ENCODE data around the gene SAMD11.
"Not testable (repeated sequence)": the region's sequence is repeated elsewhere in the genome, so short reads cannot be mapped to it uniquely, and the experiment has no call there.

SAMD11 gene

DNA sequence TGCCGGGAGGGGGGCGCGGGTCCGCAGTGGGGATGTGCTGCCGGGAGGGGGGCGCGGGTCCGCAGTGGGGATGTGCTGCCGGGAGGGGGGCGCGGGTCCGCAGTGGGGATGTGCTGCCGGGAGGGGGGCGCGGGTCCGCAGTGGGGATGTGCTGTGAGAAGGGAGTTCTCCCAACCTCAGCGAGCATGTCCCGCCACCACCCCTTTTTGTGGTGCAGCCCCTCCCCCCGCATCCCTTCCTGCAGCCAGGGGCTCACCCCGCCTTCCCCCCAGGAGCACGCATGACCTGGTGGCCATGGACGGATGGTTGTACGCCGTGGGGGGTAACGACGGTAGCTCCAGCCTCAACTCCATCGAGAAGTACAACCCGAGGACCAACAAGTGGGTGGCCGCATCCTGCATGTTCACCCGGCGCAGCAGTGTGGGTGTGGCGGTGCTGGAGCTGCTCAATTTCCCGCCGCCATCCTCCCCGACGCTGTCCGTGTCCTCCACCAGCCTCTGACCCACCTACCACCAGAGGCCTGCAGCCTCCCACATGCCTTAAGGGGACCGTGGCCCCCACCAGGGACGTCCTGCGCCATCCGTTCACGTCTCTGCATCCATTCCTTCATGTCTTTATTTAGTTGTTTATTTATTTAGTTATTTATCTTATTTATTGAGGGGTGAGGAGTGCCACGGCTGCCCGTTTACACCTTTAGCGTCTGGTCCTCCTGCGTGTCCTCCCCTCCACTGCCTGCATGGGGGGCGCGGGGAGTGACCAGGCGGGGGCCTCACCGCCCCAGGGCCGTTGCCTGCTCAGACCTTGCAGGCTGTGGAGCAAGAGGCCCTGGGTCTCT, 41.2 kb downstream of the SAMD11 start:
- no peak for DNase-seq

DNA sequence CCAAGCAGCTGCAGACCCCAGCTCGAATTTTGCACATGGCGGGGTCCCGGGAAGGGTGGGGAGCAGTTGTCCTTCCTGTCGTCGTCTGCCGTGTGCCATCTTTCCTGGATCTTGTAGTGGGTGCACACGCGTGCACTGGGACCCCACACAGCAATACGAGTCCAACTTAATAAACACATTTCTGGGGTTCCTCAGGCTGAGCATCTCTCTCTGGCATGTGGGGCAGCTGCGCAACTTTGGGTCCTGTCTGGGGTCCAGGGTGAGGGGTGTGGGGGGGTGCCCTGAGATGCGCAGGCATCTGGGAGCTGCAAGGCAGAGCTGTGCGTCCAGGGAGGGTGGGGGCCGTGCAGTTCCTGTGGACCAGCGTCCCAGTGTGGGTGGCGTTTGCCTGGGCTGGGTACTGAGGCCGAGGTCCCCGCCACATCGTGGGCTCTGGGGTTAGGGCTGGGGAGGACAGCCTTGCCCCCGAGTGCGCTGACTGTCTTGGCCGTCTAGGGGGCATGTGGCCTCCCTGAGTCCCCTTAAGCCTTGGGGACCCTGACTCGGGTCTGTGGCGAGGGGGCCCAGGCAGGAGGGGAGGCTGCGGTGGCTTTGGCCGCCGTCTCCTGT, 41.9 kb downstream of the SAMD11 start:
- DNase-seq: no peak

DNA sequence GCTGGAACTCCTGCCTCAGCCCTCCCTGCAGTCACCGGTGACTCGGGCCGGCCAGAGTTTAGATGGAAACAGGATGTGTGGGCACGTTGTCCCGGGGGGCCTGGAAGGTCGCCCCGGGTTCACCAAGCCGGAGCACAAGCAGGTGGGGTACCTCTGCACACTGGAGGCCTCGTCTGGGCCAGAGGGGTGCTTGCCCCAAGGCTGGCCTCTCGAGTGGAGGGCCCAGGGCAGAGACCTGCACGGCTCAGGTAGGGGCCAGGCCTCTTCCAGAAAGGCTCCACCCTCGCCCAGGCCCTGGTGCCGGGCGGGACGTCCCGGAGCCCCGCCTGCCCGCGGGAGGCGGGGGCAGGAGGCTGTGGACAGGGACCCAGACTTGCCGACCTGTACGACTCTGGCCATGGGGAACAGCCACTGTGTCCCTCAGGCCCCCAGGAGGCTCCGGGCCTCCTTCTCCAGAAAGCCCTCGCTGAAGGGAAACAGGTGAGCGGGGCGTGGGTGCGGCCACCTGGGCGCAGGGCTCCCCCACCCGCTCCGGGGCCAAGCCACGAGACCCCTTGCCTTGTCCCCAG, 42.5 kb downstream of the SAMD11 start, which contains the start of gene PLEKHN1:
TSS of gene PLEKHN1 (plus strand) at position 348 of the 569 bp plus-strand sequence. CDS start at position 398, 50 bp downstream.
- DNase-seq: no peak

DNA sequence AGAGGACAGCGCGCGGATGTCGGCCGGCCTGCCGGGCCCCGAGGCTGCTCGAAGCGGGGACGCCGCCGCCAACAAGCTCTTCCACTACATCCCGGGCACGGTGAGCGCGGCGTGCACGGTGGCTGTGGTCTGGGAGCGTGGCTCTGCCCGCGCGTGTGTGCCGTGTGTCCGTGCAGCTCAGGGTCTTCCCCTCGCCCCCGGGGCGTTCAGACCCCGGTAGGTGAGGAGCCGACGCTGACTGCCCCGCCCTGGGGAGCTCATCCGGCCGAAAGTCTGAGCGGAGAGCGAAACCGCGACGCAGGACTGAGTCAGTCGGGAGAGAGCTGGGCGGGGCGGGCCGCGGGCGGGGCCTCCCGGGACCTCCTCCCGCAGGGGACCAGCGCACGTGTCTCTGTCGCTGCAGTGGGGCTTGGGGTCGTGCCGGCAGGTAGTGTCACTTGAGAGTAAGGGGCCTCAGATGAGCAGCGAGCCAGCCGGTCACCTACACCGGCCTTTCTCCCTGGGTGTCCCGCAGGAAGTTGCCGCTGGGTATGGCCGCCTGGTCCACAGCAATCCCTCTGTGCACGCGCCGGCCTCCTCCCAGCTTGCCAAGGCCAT, 43.1 kb downstream of the SAMD11 start:
- no peak for DNase-seq

DNA sequence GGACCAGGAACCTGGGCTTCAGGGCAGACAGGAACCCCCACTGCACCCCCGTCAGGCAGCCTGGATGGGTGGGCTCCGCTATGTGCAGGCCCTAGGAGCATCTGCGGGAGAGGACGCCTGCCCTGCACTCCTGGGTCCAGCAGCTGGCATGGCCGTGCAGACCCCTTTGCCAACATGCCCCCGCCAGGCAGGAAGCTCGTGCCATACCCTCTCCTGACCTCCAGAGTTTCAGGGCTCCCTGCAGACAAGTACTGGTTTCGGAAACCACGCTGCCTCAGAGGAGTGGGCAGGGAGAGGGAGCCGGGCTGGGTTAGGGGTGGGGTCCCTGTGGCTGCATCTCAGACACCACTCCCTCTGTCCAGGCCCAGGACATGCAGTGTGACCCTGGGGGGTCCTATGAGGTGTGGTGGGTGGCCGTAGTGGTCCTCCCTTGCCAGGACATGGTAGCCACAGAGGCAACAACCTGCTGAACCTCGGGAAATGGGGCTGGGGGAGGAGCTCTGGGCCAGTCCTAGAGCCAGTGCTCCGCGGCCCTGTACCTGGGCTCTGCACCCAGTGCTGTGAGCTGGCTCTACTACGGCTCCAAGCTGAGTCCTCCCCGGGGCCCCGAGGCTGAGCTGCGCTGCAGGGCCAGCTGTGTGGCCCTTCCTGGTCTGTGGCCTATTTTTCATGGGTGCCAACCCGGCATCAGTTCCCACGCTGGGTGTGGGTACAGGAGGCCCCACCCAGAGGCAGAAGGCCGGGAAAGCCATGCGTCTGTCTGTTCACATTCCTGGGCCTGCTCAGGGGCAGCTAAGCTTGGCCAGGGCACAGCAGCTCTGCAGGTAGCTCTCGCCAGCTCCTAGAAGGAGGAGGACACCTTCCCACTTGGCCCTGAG, 44.0 kb downstream of the SAMD11 start:
- no peak for DNase-seq

DNA sequence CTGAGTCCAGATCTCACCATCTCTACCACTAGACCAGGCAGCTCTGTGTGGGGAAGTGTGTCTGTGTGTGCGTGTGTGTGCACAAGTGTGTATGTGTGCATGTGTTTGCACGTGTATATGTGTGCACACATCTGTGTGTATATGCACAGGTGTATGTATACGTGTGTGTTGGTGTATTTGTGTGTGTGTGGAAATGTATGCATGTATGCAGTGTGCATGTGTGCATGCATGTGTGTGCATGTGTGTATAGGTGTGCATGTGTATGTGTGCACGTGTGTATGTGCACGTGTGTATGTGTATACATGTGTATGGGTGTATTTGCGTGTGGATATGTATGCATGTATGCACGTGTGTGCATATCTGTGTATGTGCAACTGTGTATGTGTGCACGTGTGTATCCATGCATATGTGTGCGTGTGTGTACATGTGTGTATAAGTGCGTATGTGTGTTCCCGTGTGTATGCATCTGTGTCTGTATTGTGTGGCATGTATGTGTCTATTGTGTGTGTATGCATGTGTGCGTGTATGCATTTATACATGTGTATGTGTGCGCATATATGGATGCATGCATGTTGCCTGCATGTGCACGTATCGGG, 45.6 kb downstream of the SAMD11 start:
- DNase-seq: no peak

DNA sequence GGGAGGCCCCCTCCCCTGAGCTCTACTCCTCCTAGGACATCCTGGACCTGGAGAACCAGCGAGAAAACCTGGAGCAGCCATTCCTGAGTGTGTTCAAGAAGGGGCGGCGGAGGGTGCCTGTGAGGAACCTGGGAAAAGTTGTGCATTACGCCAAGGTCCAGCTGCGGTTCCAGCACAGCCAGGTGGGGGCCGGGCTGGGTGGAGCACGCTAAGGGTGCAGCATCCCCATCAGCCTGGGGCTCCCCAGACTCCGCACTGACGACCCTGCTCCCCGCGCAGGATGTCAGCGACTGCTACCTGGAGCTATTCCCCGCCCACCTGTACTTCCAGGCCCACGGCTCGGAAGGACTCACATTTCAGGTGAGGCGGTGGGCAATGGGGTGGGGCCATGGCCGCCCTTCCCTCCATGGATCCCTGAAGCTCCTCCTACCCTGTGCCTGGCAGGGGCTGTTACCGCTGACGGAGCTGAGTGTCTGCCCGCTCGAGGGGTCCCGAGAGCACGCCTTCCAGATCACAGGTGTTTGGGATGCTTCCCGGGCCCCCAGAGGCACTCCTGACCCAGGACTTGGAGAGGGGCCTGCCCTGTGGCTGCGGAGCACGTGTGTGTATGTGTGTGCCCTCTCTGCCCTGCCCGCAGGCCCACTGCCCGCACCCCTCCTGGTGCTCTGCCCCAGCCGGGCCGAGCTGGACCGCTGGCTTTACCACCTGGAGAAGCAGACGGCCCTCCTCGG, 46.7 kb downstream of the SAMD11 start:
- no peak for DNase-seq

DNA sequence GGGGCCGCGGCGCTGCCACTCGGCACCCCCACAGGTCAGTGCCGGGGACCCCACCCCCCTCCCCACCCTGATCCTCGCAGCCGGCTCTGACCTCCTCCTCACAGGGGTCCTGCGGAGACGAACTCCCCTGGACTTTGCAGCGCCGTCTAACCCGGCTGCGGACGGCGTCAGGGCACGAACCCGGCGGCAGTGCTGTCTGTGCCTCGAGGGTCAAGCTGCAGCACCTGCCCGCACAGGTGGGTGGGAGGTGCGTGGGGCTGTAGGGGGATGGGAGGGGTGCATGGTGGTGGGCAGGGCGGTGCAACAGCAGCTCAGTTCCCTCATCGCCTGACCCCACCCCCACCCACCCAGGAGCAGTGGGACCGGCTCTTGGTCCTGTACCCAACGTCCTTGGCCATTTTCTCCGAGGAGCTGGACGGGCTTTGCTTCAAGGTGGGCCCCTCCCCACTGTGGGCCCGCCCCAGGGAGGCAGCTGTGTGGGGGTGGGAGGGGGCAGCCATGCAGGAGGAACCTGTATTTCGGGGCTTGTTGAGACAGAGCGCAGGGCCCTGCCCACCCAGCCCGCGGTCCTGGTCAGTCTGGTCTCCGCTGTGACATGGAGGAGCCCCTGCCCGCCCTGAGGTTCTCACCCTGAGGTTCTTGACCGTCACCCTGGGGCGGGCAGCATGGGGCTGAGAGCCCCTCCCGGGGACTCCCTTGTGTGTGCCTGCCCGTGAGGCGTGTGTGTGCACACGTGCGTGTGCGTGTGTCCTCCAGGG, 47.4 kb downstream of the SAMD11 start:
- no peak for DNase-seq

DNA sequence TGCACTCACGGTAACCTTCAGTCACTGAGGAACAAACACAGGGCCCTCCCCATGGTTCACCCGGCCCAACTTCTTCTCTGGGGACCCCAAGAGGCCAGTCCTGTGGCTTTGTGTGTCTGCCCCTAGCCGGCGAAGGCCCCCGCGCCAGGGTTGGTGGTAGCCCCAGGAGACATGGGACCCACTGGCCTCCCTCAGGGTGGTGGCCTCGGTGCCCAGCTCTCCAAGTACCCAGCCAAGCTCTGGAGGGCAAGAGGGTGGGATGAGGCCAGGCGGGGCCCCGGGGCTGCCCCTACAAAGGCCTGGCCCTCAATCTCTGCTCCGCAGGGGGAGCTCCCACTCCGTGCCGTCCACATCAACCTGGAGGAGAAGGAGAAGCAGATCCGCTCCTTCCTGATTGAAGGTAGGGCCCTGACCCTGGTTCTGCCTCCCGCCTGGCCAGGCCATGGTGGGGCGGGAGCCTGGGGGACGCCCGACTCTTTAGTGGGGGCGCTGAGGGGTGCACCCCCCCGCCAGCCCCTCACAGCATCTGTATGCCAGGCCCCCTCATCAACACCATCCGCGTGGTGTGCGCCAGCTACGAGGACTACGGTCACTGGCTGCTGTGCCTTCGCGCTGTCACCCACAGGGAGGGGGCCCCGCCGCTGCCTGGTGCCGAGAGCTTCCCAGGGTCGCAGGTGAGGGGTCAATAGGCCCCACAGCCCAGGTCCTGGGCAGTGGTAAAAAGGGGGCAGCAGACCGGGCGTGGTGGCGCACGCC, 48.2 kb downstream of the SAMD11 start:
- no peak for DNase-seq

DNA sequence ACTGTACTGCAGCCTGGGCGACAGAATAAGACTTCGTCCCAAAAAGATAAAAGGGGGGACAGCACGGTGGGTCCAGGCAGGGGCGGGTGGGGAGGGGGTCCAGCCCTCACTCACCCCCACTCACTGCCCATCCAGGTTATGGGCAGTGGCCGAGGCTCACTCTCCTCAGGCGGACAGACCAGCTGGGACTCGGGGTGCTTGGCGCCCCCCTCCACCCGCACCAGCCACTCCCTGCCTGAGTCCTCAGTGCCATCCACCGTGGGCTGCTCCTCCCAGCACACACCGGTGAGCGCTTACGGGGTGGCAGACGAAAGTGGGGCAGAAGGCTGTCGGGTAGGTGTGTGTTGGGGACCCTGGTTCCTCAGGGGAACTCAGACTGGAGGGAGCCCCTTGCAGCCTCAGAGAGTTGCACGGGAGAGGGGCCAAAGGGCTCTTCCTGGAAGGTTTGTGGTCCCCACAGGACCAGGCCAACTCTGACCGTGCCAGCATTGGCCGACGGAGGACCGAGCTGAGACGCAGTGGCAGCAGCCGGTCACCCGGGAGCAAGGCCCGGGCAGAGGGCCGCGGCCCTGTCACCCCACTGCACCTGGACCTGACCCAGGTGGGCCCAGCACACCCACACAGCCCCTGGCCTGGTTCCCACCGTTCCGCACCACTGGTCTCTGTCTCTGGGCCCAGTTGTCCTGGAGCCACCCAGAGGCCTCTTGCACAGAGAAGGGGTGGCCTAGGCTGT, 49.2 kb downstream of the SAMD11 start:
- no peak for DNase-seq

DNA sequence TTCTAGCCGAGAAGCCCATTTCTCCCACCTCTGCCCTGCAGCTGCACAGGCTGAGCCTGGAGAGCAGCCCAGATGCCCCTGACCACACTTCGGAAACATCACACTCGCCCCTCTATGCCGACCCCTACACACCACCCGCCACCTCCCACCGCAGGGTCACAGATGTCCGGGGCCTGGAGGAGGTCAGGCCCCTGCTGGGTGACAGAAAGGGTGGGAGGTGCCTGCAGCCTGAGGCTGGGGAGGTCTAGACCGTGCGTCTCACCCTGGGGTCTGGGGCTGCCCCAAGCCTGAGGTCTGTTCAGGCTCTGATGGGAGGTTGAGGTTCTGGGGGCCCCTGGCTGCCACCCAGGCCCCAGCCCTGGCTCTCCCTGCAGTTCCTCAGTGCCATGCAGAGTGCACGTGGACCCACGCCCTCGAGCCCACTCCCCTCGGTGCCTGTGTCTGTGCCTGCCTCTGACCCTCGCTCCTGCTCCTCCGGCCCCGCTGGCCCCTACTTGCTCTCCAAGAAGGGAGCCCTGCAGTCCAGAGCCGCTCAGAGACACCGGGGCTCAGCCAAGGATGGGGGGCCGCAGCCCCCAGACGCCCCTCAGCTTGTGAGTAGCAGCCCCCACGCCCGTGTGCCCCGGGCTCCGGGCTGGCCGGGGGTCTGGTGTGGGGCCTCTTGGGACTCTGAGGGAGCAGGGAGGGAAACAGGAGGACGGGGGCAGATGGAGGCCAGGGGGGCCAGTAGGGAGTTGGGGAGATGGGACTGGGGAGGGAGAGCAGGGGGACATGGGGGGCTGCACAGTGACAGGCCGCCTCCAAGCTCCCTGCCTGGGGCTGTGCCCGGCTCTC, 50.0 kb downstream of the SAMD11 start:
- no peak for DNase-seq

DNA sequence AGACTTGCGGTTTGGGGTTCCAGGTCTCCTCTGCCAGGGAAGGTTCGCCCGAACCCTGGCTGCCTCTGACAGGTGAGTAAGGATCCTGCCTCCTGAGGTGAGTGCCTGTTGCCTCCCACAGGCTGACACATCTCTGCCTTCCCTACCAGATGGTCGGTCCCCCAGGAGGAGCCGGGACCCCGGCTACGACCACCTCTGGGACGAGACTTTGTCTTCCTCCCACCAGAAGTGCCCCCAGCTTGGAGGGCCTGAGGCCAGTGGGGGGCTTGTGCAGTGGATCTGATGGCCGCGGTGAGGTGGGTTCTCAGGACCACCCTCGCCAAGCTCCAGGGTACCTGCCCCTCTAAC, 50.5 kb downstream of the SAMD11 start:
- no peak for DNase-seq

DNA sequence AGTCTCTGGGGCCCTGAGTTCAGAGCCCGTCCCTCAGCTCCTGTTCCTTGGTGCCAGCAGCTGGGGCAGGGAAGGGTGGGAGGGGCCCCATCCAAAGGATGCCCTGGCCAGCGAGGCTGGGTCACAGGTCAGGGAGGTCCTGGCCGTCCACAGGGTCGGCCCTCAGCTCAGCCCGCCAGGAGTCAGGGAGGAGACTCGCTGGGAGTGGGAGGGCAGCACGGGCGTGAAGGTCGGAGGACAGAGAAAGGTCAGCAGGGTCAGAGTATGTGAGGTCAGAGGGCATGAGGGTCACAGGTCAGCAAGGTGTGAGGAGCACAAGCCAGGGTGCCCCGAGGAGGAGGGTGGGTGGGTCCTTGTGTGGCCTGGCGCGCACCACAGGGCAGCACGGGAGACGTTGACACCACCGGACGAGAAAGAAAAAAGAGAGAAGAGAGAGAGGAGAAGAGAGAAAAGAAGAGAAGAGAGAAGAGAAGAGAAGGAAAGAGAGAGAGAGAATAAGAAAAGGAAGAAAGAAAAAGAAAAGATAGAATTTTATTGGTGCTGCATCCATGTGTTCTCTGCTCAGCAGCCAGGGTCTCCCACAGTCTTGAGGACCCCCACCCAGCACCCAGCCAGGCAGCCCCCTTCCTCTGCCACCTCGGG, 51.1 kb downstream of the SAMD11 start:
- no peak for DNase-seq

DNA sequence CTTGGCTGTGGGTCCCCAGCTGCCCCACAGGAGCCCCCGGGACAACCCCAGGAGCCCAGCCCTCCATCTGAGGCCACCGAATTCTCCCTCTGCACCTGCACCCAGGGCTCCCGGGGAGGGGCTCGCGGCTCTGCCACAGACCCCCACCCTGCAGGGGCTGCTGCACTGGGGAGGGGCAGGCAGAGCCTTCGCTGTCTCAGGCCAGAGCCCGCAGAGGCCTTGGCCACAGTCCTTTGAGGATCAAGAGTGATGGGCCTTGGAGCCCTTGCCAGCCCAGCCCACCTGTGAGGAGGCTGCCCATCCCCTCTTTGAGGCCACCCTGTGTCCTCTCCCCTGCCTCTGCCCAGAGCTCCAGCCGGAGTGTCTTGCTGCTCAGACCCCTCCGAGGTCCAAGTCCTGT, 51.6 kb downstream of the SAMD11 start:
- DNase-seq: no peak

DNA sequence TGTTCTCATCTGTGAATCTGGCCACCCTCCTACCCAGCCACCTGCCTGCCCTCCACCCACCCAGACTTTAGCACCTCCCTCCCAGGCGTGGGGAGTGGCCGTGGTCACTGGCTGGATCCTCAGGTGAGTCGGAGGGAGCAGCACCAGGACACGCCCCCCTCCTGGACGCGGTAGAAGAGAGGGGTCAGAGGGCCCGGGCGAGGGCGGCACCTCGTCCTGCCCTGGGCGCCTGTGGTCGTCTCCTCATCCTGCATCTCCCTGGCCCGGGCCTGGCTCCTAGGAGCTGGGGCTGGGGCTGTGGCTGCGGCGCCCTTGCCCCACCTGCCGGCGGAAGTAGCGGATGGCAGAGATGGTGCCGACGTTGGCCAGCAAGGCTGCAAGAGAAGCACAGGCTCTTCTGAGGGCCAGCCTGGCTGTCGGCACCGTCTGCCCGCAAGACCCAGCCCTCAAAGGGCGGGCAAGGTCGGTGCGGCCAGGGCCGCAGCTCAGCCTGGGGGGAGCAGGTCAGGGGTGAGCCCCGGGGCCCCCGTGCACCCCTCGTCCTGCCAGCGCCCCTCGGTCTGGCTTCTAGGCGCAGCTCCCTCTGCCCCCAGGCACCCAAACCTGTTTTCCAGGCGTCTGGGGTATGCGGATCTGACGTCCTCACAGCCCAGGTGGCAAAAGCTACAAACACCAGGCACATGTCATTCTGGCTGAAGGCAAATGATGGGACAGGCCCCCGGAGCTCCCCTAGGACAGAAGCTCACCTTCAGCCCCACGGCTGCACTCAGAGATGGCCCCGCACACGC, 52.4 kb downstream of the SAMD11 start:
- no peak for DNase-seq

DNA sequence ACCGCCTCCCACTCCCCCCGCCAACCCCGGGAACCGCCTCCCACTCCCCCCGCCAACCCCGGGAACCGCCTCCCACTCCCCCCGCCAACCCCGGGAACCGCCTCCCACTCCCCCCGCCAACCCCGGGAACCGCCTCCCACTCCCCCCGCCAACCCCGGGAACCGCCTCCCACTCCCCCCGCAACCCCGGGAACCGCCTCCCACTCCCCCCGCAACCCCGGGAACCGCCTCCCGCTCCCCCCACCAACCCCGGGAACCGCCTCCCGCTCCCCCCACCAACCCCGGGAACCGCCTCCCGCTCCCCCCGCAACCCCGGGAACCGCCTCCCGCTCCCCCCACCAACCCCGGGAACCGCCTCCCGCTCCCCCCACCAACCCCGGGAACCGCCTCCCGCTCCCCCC, 53.1 kb downstream of the SAMD11 start:
- DNase-seq: not testable (repeated sequence)

All from NCI-H2107 (cell line).